IMR-90 (cell line): ENCODE data around the gene SIDT1. TPM values are rescaled to one million over a fixed set of nuclear protein-coding genes. Genes with fewer than 3 reads are reported as not detected.

Experiments
- ATAC-seq: fragments of 200-7000 bp; cut with Tn5 transposase; 2 replicates; pipeline ENCODE4 v1.9.1; 2020; ENCODE audit warnings: low read depth, mild to moderate bottlenecking, moderate library complexity
- BruUV-seq: library from RNA; stranded (reverse); fragments of 400-500 nt; replicated peaks from 2 replicates; lab custom pipeline; 2021; lab: Mats Ljungman, UMichigan
- CTCF ChIA-PET: fragments of 300-600 bp; formaldehyde crosslinking; extraction: SDS; loops from one replicate; lab custom pipeline; 2021; ENCODE audit warnings: antibody characterized with exemption; lab: Yijun Ruan, JAX
- POLR2A ChIA-PET: fragments of 300-600 bp; sonication (Branson Sonifier 250); formaldehyde crosslinking; loops from one replicate; lab custom pipeline; 2022; ENCODE audit warnings: antibody characterized with exemption; ENCODE audit not compliant: unreplicated experiment; lab: Charles Lee
- DNase-seq: peaks from one replicate; pipeline ENCODE4 v3.0.0; 2013
- H2AFZ ChIP-seq: replicated peaks from 2 replicates; pipeline ENCODE3; 2013; ENCODE audit warnings: low read length, mild to moderate bottlenecking; ENCODE audit not compliant: poor library complexity
- H2AK5ac ChIP-seq: 2 replicates; pipeline ENCODE4 v1.6.1; 2013; ENCODE audit warnings: low read depth, low read length, inconsistent platforms
- H2AK9ac ChIP-seq: replicated peaks from 2 replicates; pipeline ENCODE3; 2013; ENCODE audit warnings: mild to moderate bottlenecking, low read depth, low read length, moderate library complexity; ENCODE audit not compliant: poor library complexity
- H2BK120ac ChIP-seq: 2 replicates; pipeline ENCODE4 v1.6.1; 2013; ENCODE audit warnings: low read depth, low read length, inconsistent platforms
- H2BK15ac ChIP-seq: 3 replicates; pipeline ENCODE4 v1.6.1; 2013; ENCODE audit warnings: low read depth, low read length, inconsistent platforms
- H2BK20ac ChIP-seq: 2 replicates; pipeline ENCODE4 v1.6.1; 2013; ENCODE audit warnings: low read depth, mild to moderate bottlenecking, inconsistent platforms, low read length, moderate library complexity
- H2BK5ac ChIP-seq: 2 replicates; pipeline ENCODE4 v1.6.1; 2013; ENCODE audit warnings: mild to moderate bottlenecking, low read depth, low read length, inconsistent platforms; ENCODE audit not compliant: poor library complexity, severe bottlenecking
- H3K14ac ChIP-seq: replicated peaks from 2 replicates; pipeline ENCODE4 v1.6.1; 2013; ENCODE audit warnings: low read depth, low read length, inconsistent platforms
- H3K18ac ChIP-seq: 2 replicates; pipeline ENCODE4 v1.6.1; 2013; ENCODE audit warnings: low read depth, low read length, control low read depth
- H3K23ac ChIP-seq: 2 replicates; pipeline ENCODE4 v1.6.1; 2013; ENCODE audit warnings: low read depth, low read length, inconsistent platforms
- H3K27ac ChIP-seq: 2 replicates; pipeline ENCODE4 v1.5.1; 2013; ENCODE audit warnings: mild to moderate bottlenecking, control low read depth, low read length; ENCODE audit not compliant: insufficient read depth
- H3K27me3 ChIP-seq: 2 replicates; pipeline ENCODE4 v1.6.1; 2013; ENCODE audit warnings: low read length; ENCODE audit not compliant: control insufficient read depth, insufficient read depth
- H3K36me3 ChIP-seq: 2 replicates; pipeline ENCODE4 v1.6.1; 2013; ENCODE audit warnings: low read length, mixed read lengths; ENCODE audit not compliant: control insufficient read depth, insufficient read depth
- H3K4ac ChIP-seq: 2 replicates; pipeline ENCODE4 v1.6.1; 2013; ENCODE audit warnings: low read depth, low read length, inconsistent platforms
- H3K4me1 ChIP-seq: 2 replicates; pipeline ENCODE4 v1.6.1; 2013; ENCODE audit warnings: low read length, mixed read lengths; ENCODE audit not compliant: control insufficient read depth, insufficient read depth
- H3K4me2 ChIP-seq: 2 replicates; pipeline ENCODE4 v1.6.1; 2013; ENCODE audit warnings: low read depth, mild to moderate bottlenecking, control low read depth, low read length, moderate library complexity
- H3K4me3 ChIP-seq: 2 replicates; pipeline ENCODE4 v1.5.1; 2013; ENCODE audit warnings: low read depth, mild to moderate bottlenecking, control low read depth, low read length, moderate library complexity; ENCODE audit not compliant: insufficient read depth
- H3K56ac ChIP-seq: 2 replicates; pipeline ENCODE4 v1.6.1; 2013; ENCODE audit warnings: low read length, inconsistent platforms; ENCODE audit not compliant: insufficient read depth; ENCODE audit errors: extremely low read depth
- H3K79me1 ChIP-seq, 2 experiments: 2 replicates each; pipeline ENCODE4 v1.6.1; 2013; ENCODE audit warnings: low read length in 2 of 2, inconsistent platforms in 1 of 2, low read depth in 1 of 2
- H3K9ac ChIP-seq: 2 replicates; pipeline ENCODE4 v1.6.1; 2013; ENCODE audit warnings: low read depth, low read length, control low read depth
- H3K9me1 ChIP-seq: 2 replicates; pipeline ENCODE4 v1.6.1; 2013; ENCODE audit warnings: low read length, inconsistent platforms; ENCODE audit not compliant: insufficient read depth
- H3K9me3 ChIP-seq: 2 replicates; pipeline ENCODE4 v1.6.1; 2013; ENCODE audit warnings: low read length; ENCODE audit not compliant: control insufficient read depth, insufficient read depth
- H4K20me1 ChIP-seq: 2 replicates; pipeline ENCODE4 v1.6.1; 2013; ENCODE audit warnings: low read length, inconsistent platforms; ENCODE audit not compliant: insufficient read depth
- H4K5ac ChIP-seq: 2 replicates; pipeline ENCODE4 v1.6.1; 2013; ENCODE audit warnings: mild to moderate bottlenecking, low read depth, low read length, control low read depth
- H4K8ac ChIP-seq, 2 experiments: 2 replicates each; pipeline ENCODE4 v1.6.1; 2013; ENCODE audit warnings: low read depth in 2 of 2, low read length in 2 of 2, control low read depth in 1 of 2, inconsistent platforms in 1 of 2
- H4K91ac ChIP-seq: 2 replicates; pipeline ENCODE4 v1.6.1; 2013; ENCODE audit warnings: low read depth, low read length, inconsistent platforms; ENCODE audit not compliant: insufficient read depth
- SMC3 ChIP-seq: fragments of 150-350 bp; IDR thresholded peaks from 2 replicates; pipeline ENCODE4 v1.6.1; 2016; ENCODE audit warnings: low read depth, mild to moderate bottlenecking, antibody characterized with exemption, low read length, moderate library complexity
- USF2 ChIP-seq: fragments of 150-350 bp; IDR thresholded peaks from 2 replicates; pipeline ENCODE4 v1.6.1; 2017; ENCODE audit warnings: mild to moderate bottlenecking, antibody characterized with exemption, low read length, low read depth
- dilution Hi-C: fragments of 300-500 bp; cut with HindIII; formaldehyde crosslinking; loops from one replicate; pipeline ENCODE4 v1.14.3; 2018; ENCODE audit warnings: low sequenced_read_pairs; ENCODE audit not compliant: unreplicated experiment
- in situ Hi-C: fragments of 300-500 bp; cut with MboI; formaldehyde crosslinking; loops from 3 replicates; pipeline ENCODE4 v1.14.3; 2019; ENCODE audit warnings: low sequenced_read_pairs, inconsistent platforms, mixed read lengths
- intact Hi-C: fragments of 100-400 bp; cut with micrococcal nuclease; formaldehyde crosslinking; loops from 2 replicates; pipeline ENCODE4 v1.10.0; 2022
- polyA plus RNA-seq, 3 experiments: library from polyadenylated mRNA; depleted of rRNA; stranded (reverse); fragments of >200 nt; gene quantifications; 2 replicates each; pipeline ENCODE4 v1.2.3, GENCODE V29; 2012; ENCODE audit warnings: low replicate concordance in 1 of 3
- total RNA-seq: library from RNA; depleted of rRNA; stranded (reverse); fragments of >200 nt; gene quantifications from 2 replicates; pipeline ENCODE4 v1.2.3, GENCODE V29; 2012

Gene SIDT1
- total and polyA plus RNA-seq, 2 of the 4 experiments (the other 2 are of a cell fraction): not detected

- Histone ChIP-seq H3K23ac (no peak overlapping the region; the same call in 1 of the 2 replicates), H3K9me1 (peaks cover 3% of the 10 kb centered on the region; the same call in 1 of the 2 replicates), H4K5ac (no peak overlapping the region), H2BK5ac (no peak overlapping the region), H2AK9ac (no peak overlapping the region), H3K27me3 (no peaks in the 10 kb centered on the region), H3K18ac (no peak overlapping the region), H3K56ac (no peak overlapping the region), H3K4ac (no peak overlapping the region), H3K14ac (no peak overlapping the region), H2AK5ac (no peak overlapping the region), H4K8ac (no peak overlapping the region), H3K4me2 (no peak overlapping the region), H3K4me1 (peaks cover 7% of the 10 kb centered on the region), H4K91ac (no peak overlapping the region), H3K9ac (no peak overlapping the region), H3K79me1 (no peaks in the 10 kb centered on the region), H3K4me3 (no peak overlapping the region), H2BK20ac (no peak overlapping the region), H3K9me3 (no peaks in the 10 kb centered on the region), H4K20me1 (no peaks in the 10 kb centered on the region), H3K27ac (no peak overlapping the region), H3K36me3 (peaks cover under 1% of the 10 kb centered on the region; the same call in 1 of the 2 replicates), H2BK120ac (no peak overlapping the region), H2AFZ (no peak overlapping the region), H2BK15ac (no peak overlapping the region)
- no peak for ATAC-seq
- dilution Hi-C loops (no loop called here), in situ Hi-C loops (no loop called here), intact Hi-C loops (loop anchor here (10.0 kb wide), 1 partner anchor 442 kb away; no protein-coding TSS in a partner anchor)
- CTCF ChIA-PET: interaction anchor here (1.1 to 1.7 kb wide), 3 partner anchors 80 to 248 kb away, joined by 3 to 8 read pairs (median 5); no protein-coding TSS in a partner anchor
- TF ChIP-seq SMC3: no peak
- TF ChIP-seq USF2: peak; percentile 43; the same call in 1 of the 2 replicates
- POLR2A ChIA-PET: no interaction called here
- no TSS peak for BruUV-seq
- peak; percentile 53 for DNase-seq
Measured at GRCh38 chr3:113496924-113497323, 35.4 kb upstream of the SIDT1 start.
